GM12864 (cell line): ENCODE measurements around the gene RAB40AL.
"Not testable (repeated sequence)": the region's sequence is repeated elsewhere in the genome, so short reads cannot be mapped to it uniquely, and the experiment has no call there.

Experiments
- DNase-seq: peaks from one replicate; pipeline ENCODE4 v3.0.0-alpha.2; 2011; ENCODE audit warnings: low read depth
- H3K4me3 ChIP-seq: 2 replicates; pipeline ENCODE4 v1.5.1; 2011; ENCODE audit warnings: mild to moderate bottlenecking, low read depth, low read length, control low read depth
- CTCF ChIP-seq: IDR thresholded peaks from 2 replicates; pipeline ENCODE4 v1.5.1; 2011; ENCODE audit warnings: low read depth, mild to moderate bottlenecking, moderate library complexity, low read length, control low read depth, inconsistent platforms; ENCODE audit errors: missing control alignments

Gene RAB40AL

GRCh38 chrX:102968216-102968615, 31.1 kb downstream of the RAB40AL start:
- no peak for DNase-seq
- H3K4me3 ChIP-seq: no peak overlapping the region
- no peak for TF ChIP-seq CTCF

- not testable (repeated sequence) for H3K4me3 ChIP-seq, DNase-seq
Measured at GRCh38 chrX:102971536-102971935, 34.5 kb downstream of the RAB40AL start.

- no peak overlapping the region for H3K4me3 ChIP-seq
- no peak for TF ChIP-seq CTCF
- DNase-seq: no peak
Measured at GRCh38 chrX:102975016-102975415, 37.9 kb downstream of the RAB40AL start.

- H3K4me3 ChIP-seq: no peak overlapping the region
- no peak for DNase-seq
- no peak for TF ChIP-seq CTCF
Measured at GRCh38 chrX:102976286-102976685, 39.2 kb downstream of the RAB40AL start.

GRCh38 chrX:102976793-102977495, 39.9 kb downstream of the RAB40AL start:
- H3K4me3 ChIP-seq: no peak overlapping the region
- no peak for DNase-seq

GRCh38 chrX:102978594-102978993, 41.5 kb downstream of the RAB40AL start:
- no peak for DNase-seq
- no peak overlapping the region for H3K4me3 ChIP-seq
- TF ChIP-seq CTCF: no peak

More at GRCh38 chrX:102976793-102977495, 39.9 kb downstream of the RAB40AL start:
- TF ChIP-seq CTCF: no peak

GRCh38 chrX:102979536-102979935, 42.5 kb downstream of the RAB40AL start:
- no peak for TF ChIP-seq CTCF
- H3K4me3 ChIP-seq: no peak overlapping the region
- DNase-seq: no peak

GRCh38 chrX:102983205-102983604, 46.1 kb downstream of the RAB40AL start:
- no peak overlapping the region for H3K4me3 ChIP-seq
- no peak for TF ChIP-seq CTCF
- no peak for DNase-seq
